Esophagus muscularis mucosa (tissue), 4 donors: ENCODE results near the gene TUSC2. TPM values are rescaled to one million over a fixed set of nuclear protein-coding genes. Genes with fewer than 3 reads are reported as not detected.

Experiments
- DNase-seq: peaks from one replicate; pipeline ENCODE4 v3.0.0-alpha.2; 2017; ENCODE audit errors: extremely low spot score
- H3K27ac ChIP-seq, 4 donors: fragments of 200-600 bp; sonication (generic); replicated peaks in 1 of 4; 1 replicate in 3 of 4; 2 replicates in 1 of 4; pipeline ENCODE4 v1.5.1; 2016 to 2019; ENCODE audit warnings: mild to moderate bottlenecking in 1 of 4
- H3K27me3 ChIP-seq, 4 donors: fragments of 200-600 bp; sonication (generic); one replicate each; pipeline versions ENCODE4 v1.5.1 to v1.6.0; 2016 to 2019
- H3K36me3 ChIP-seq, 4 donors: fragments of 200-600 bp; sonication (generic); one replicate each; pipeline ENCODE4 v1.5.1; 2016 to 2019
- H3K4me1 ChIP-seq, 4 donors: fragments of 200-600 bp; sonication (generic); one replicate each; pipeline ENCODE4 v1.5.1; 2016 to 2019
- H3K4me3 ChIP-seq, 4 donors: fragments of 200-600 bp; sonication (generic); 1 replicate in 2 of 4; 2 replicates in 2 of 4; pipeline ENCODE4 v1.5.1; 2016 to 2019; ENCODE audit warnings: mild to moderate bottlenecking in 4 of 4, moderate library complexity in 1 of 4
- H3K9me3 ChIP-seq, 4 donors: fragments of 200-600 bp; sonication (generic); 1 replicate in 3 of 4; 2 replicates in 1 of 4; pipeline ENCODE4 v1.5.1; 2016 to 2019
- EP300 ChIP-seq: sonication (generic); formaldehyde crosslinking; IDR thresholded peaks from one replicate; pipeline ENCODE4 v1.6.1; 2017; ENCODE audit warnings: antibody characterized with exemption
- POLR2A ChIP-seq: fragments of 450-650 bp; IDR thresholded peaks from one replicate; pipeline ENCODE4 v1.6.1; 2017; ENCODE audit warnings: antibody characterized with exemption, moderate library complexity, mild to moderate bottlenecking, low read depth
- POLR2AphosphoS5 ChIP-seq, 2 donors: sonication (generic); formaldehyde crosslinking; IDR thresholded peaks; one replicate each; pipeline ENCODE4 v1.6.1; 2017; ENCODE audit warnings: antibody characterized with exemption in 2 of 2
- WGBS: methylation state at CpG from one replicate; pipeline ENCODE4 v1.1.5; 2018; 5-methylcytosine and 5-hydroxymethylcytosine counted together
- intact Hi-C: fragments of 100-400 bp; cut with DNase I; formaldehyde crosslinking; loops from one replicate; pipeline ENCODE4 v1.15.1; 2023
- total RNA-seq, 4 donors: library from RNA; depleted of rRNA; stranded (reverse); fragments of >200 nt; gene quantifications; one replicate each; pipeline versions ENCODE4 v1.1.0 to v1.2.1, GENCODE V29; 2016
- TF ChIP-seq, protein P1 (sequence below), 3 experiments: fragments of 200-600 bp in 2 of 3; fragments of 450-650 bp in 1 of 3; sonication (generic) in 2 of 3; IDR thresholded peaks; one replicate each; pipeline ENCODE4 v1.5.1; 2017 to 2019; ENCODE audit warnings: antibody characterized with exemption in 3 of 3, mild to moderate bottlenecking in 2 of 3, moderate library complexity in 1 of 3

TUSC2 gene, protein sequence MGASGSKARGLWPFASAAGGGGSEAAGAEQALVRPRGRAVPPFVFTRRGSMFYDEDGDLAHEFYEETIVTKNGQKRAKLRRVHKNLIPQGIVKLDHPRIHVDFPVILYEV
- 10 to 100 TPM; 18.7 to 40.6 (median 37.5) TPM for total RNA-seq

DNA sequence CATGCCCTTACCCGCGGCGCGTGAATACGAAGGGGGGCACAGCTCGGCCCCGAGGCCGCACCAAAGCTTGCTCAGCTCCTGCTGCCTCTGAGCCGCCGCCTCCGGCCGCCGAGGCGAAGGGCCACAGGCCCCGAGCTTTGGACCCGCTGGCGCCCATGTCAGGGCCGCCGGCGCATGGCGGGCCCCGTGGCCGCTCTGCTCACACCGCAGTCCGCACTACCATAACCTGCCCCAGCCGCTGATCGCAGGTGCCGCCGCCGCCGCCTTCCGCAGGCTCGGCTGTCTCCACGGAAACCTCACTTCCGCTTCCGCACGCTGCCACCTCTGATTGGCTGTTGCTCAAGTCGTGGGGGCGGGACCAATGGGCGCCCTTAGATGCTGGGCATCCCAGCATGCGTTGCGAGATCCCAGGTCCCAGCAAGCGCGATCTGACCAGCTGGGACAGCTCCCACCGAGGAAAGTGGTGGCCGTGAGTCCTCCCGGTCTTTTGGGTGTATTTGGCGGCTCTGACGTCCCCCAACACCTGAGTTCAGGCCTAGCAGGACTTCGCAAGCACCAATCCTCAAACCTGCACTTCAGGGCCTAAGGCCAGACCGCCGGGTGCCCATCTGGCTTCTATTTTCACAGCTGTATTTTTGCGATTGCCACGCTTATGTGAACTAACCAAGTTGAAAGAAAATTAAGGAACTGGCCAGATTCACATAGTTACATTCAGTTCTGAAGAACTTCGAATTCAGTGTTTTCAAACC, at the start of gene TUSC2:
TUSC2 (minus strand) TSS at position 281 of the 749 bp plus-strand sequence; CDS start at position 157, 124 bp downstream.
- WGBS: 9% methylated on average over 15 of the region's 55 CpGs
- H3K4me1 ChIP-seq: peaks cover 48 to 68% (median 62%) of the 10 kb centered on the region in 4 donors
- intact Hi-C loops: no loop called here

DNA sequence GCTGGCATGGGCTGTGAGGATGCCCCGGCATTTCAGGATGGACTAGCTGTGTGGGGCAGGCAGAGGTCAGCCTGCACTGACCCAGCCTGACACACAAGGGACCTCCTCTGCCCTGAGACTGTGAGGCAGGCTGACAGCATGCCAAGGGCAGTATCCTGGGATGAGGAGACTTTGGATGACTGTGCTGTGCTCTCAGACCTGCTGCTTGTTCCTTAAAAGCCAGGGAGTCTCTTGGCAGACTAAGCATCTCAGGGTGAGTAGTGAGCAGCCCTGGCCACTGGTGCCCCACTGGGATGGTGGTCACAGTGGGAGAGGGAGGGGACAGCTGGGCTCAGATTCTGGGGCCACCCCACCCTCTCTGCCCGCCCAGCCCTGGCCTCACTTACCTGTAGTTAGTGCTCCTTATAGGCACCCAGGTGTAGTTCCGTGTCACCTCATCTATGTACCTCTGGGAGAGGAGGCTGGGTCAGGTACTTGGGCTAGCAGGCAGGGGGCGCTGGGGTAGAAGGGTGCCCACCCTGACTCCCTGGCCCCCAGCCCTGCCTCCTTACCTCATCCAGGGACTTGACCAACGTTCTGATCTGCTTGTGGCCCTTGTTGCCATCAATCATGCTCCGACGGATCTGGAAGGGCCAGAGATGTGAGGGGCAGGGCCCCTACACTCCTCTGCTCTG, 47.4 kb upstream of the TUSC2 start:
- intact Hi-C loops: no loop called here
- Histone ChIP-seq H3K9me3 (no peaks in the 10 kb centered on the region), H3K4me1 (no peaks in the 10 kb centered on the region), H3K4me3 (no peak overlapping the region), H3K27ac (no peak overlapping the region), H3K27me3 (no peaks in the 10 kb centered on the region), H3K36me3 (no peaks in the 10 kb centered on the region)
- no peak for DNase-seq
- TF ChIP-seq EP300 (no peak), POLR2AphosphoS5 (IDR thresholded peaks at IDR 0.05) (no peak), POLR2A (no peak)
- TF ChIP-seq, protein P1, sequence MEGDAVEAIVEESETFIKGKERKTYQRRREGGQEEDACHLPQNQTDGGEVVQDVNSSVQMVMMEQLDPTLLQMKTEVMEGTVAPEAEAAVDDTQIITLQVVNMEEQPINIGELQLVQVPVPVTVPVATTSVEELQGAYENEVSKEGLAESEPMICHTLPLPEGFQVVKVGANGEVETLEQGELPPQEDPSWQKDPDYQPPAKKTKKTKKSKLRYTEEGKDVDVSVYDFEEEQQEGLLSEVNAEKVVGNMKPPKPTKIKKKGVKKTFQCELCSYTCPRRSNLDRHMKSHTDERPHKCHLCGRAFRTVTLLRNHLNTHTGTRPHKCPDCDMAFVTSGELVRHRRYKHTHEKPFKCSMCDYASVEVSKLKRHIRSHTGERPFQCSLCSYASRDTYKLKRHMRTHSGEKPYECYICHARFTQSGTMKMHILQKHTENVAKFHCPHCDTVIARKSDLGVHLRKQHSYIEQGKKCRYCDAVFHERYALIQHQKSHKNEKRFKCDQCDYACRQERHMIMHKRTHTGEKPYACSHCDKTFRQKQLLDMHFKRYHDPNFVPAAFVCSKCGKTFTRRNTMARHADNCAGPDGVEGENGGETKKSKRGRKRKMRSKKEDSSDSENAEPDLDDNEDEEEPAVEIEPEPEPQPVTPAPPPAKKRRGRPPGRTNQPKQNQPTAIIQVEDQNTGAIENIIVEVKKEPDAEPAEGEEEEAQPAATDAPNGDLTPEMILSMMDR (IDR thresholded peaks at IDR 0.05): no peak
- WGBS: 66% methylated on average over 4 of the region's 7 CpGs

More for the DNA sequence above, at the start of gene TUSC2:
- Histone ChIP-seq H3K27ac (peak within 1 kb of the TSS; percentile 83 to 93 (median 92)), H3K4me3 (peak within 1 kb of the TSS; percentile 85 to 100 (median 98)), H3K9me3 (no peaks in the 10 kb centered on the region), H3K27me3 (no peaks in the 10 kb centered on the region), H3K36me3 (peaks cover 34 to 67% (median 56%) of the 10 kb centered on the region in 4 donors)
- DNase-seq: peak; percentile 99
- TF ChIP-seq EP300 (no peak), POLR2A (peak; percentile 62), POLR2AphosphoS5 (IDR thresholded peaks at IDR 0.05) (peak; percentile 96 to 97)
- TF ChIP-seq, protein P1 (IDR thresholded peaks at IDR 0.05): peak in 1 of 3 experiments; percentile 20

DNA sequence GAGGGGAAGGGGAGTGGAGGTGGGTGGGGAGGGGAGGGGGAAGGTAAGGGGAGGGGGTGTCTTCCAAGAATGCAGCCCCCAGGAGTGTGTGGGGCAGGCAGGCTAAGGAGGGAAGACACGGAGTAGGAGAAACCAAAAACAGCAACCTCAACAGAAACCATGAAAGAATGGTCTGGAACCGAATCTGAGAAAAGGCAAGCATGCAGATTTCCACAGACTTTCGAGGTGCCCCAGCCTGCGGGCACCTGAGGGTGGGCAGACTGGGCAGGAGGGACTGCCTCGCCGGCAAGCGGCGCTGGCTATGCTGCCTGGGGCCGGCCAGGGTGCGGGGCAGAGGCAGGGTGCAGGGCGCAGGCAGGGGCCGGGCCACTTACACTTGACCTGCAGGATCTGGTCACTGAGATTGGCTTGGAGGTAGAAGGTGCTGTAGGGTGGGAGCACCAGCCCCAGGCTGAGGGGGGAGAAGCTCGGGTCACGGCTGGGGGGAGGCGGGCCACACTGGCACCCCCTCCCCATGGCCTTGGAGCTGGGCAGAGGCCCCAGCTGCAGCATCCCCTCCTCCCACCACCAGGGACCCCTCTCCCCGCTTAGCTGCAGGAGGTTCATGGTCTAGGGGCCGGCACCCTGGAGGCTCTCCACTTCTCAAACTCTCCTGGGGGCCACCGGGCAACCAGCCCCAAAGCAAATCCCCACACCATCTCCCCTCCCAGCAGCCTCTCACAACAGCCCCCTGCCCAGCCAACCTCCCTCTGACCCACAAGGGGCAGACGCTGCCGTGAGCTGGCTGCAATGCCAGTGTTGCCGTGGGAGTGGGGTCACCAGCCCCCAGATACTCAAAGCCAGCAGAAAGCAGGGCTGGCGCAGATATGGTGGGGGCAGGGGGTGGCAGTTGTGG, 46.6 kb upstream of the TUSC2 start:
- no peaks in the 10 kb centered on the region for H3K36me3 ChIP-seq
- H3K4me1 ChIP-seq: no peaks in the 10 kb centered on the region
- no peak overlapping the region for H3K27ac ChIP-seq
- TF ChIP-seq POLR2AphosphoS5 (IDR thresholded peaks at IDR 0.05): no peak
- TF ChIP-seq, protein P1 (IDR thresholded peaks at IDR 0.05): no peak
- TF ChIP-seq POLR2A: no peak
- TF ChIP-seq EP300: no peak
- no peaks in the 10 kb centered on the region for H3K27me3 ChIP-seq
- intact Hi-C loops: no loop called here
- 83% methylated on average over 20 of the region's 22 CpGs for WGBS
- no peak for DNase-seq
- no peaks in the 10 kb centered on the region for H3K9me3 ChIP-seq
- no peak overlapping the region for H3K4me3 ChIP-seq

DNA sequence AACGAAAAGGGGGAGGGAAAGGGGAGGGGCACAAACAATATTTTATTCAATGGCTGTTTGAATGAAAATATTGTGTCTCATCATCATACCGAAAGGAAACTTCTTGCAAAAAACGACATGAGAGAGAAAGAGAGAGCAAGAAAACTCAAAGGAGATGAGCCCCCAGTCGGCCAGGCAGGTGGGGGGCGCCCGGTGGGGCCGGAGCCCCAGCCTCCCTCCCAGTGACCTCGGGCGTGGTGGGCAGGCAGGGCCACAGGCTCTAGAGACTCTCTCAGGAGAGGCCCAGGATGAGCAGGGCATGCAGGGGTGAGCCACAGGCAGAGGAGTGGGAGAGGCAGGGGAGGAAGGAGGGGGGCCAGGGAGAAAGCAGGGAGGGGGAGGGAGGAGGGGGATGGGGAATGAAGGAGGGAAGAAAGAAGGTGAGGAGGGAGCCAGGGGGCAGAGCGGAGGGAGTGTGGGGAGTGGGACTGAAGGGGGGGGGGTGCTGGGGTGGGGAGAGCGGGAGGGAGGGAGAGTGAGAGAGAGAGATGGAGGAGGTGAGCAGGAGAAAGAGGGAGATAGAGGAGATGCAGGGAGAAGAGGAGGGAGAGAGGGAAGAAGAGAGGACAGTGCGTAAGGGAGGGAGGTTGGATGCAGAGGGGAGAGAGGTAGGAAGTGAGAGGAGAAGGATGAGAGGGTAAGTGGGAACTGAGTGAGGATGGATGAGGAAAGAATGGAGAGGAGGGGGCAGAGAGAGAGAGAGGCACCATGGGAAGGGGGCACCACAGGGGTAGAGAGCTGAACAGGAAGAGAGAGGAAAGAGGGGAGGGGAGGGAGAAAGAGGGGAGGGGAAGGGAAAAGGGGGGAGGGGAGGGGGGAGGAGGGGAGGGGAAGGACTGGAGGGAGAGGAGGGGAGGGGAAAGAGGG, 45.4 kb upstream of the TUSC2 start:
- TF ChIP-seq EP300 (no peak), POLR2AphosphoS5 (IDR thresholded peaks at IDR 0.05) (no peak), POLR2A (no peak)
- TF ChIP-seq, protein P1 (IDR thresholded peaks at IDR 0.05): no peak
- WGBS: 53% methylated on average over 12 of the region's 12 CpGs
- Histone ChIP-seq H3K27ac (no peak overlapping the region), H3K4me1 (no peaks in the 10 kb centered on the region), H3K4me3 (no peak overlapping the region), H3K9me3 (no peaks in the 10 kb centered on the region), H3K27me3 (no peaks in the 10 kb centered on the region), H3K36me3 (no peaks in the 10 kb centered on the region)
- intact Hi-C loops: no loop called here
- no peak for DNase-seq
